Measurements from ENCODE around the gene F8. TPM values are rescaled to one million over a fixed set of nuclear protein-coding genes. Genes with fewer than 3 reads are reported as not detected.

F8 gene
- total and polyA plus RNA-seq, 2 donors (not counting 1 experiment from before 2014, with no cell fraction given) = 4.5 to 7.9 TPM

DNA sequence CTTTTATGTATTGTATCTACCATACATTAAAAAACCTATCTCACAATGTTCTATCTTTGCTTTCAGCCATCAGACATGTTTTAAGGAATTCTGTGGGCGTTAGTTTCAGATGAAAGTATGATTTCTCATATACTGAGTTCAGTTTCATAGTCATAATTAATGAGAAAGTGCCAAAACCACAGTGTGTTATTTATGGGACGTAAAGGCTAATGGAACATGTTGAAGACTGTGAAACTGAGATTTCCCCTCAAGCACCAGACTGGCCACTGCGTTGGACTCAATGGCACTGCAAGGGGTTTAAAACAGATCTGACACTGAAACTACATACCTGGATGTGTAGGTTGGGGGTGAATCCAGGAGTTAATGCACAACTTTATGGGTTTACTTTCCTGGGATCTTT is 32.0 kb downstream of the F8 start:
- Histone ChIP-seq H3K79me2 (ENCODE audit: control insufficient read depth, insufficient read depth, low read length) (no peaks in the 10 kb centered on the region), H3K4me2 (ENCODE audit: extremely low read depth, insufficient read depth, low read length) (no peak overlapping the region), H3K4me3 (replicated peaks in 1 of 4; ENCODE audit: control extremely low read depth in 1 of 4, insufficient read depth in 1 of 4, low read depth in 3 of 4, low read length in 4 of 4) (no peak overlapping the region), H2AFZ (ENCODE audit: low read length) (no peak overlapping the region), H3K9ac (ENCODE audit: insufficient read depth, low read length) (no peak overlapping the region), H3K27ac (ENCODE audit: insufficient read depth, low read length) (no peak overlapping the region), H3K36me3 (ENCODE audit: control insufficient read depth, insufficient read depth, low read length) (no peaks in the 10 kb centered on the region), H3K9me3 (ENCODE audit: control insufficient read depth, insufficient read depth, low read depth, low read length) (no peaks in the 10 kb centered on the region), H3K27me3 (ENCODE audit: control insufficient read depth, insufficient read depth, low read length) (no peaks in the 10 kb centered on the region), H4K20me1 (ENCODE audit: control insufficient read depth, extremely low read depth, insufficient read depth, low read length) (no peaks in the 10 kb centered on the region), H3K4me1 (ENCODE audit: control insufficient read depth, extremely low read depth, insufficient read depth, low read length) (no peaks in the 10 kb centered on the region)
- DNase-seq (ENCODE audit: low read depth in 2 of 2) = no peak
- TF ChIP-seq, protein P1, sequence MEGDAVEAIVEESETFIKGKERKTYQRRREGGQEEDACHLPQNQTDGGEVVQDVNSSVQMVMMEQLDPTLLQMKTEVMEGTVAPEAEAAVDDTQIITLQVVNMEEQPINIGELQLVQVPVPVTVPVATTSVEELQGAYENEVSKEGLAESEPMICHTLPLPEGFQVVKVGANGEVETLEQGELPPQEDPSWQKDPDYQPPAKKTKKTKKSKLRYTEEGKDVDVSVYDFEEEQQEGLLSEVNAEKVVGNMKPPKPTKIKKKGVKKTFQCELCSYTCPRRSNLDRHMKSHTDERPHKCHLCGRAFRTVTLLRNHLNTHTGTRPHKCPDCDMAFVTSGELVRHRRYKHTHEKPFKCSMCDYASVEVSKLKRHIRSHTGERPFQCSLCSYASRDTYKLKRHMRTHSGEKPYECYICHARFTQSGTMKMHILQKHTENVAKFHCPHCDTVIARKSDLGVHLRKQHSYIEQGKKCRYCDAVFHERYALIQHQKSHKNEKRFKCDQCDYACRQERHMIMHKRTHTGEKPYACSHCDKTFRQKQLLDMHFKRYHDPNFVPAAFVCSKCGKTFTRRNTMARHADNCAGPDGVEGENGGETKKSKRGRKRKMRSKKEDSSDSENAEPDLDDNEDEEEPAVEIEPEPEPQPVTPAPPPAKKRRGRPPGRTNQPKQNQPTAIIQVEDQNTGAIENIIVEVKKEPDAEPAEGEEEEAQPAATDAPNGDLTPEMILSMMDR (conservative IDR thresholded peaks at IDR 0.05 in 1 of 2, IDR thresholded peaks at IDR 0.05 in 1 of 2; ENCODE audit: low read depth in 1 of 2, low read length in 2 of 2) = no peak
- TF ChIP-seq EZH2 (IDR thresholded peaks at IDR 0.05; ENCODE audit: low read length, missing control alignments) = no peak

DNA sequence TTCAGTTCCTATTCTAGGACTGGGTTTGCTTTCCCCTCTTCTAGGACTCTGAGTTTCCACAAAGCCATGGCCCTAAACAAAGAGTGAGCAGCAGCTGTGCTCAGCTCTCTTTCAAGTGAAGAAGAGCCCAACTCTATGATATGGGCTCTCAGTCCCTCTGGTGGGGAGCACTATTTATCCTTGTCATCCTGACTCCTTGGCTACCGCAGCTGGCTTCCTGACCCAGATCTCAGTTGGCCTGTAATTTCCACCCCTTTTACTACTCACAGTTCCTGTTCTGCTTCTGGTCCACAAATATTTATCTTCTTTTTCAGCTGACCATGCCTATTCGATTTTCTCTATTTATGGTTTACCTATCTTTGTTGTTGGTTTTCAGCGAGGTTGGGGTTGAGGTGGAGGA is 33.8 kb downstream of the F8 start:
- no peak overlapping the region for H3K9ac ChIP-seq (ENCODE audit: insufficient read depth, low read length)
- H3K27me3 ChIP-seq (ENCODE audit: control insufficient read depth, insufficient read depth, low read length) = no peaks in the 10 kb centered on the region
- no peak overlapping the region for H3K27ac ChIP-seq (ENCODE audit: insufficient read depth, low read length)
- no peaks in the 10 kb centered on the region for H3K79me2 ChIP-seq (ENCODE audit: control insufficient read depth, insufficient read depth, low read length)
- TF ChIP-seq EZH2 (IDR thresholded peaks at IDR 0.05; ENCODE audit: low read length, missing control alignments) = no peak
- TF ChIP-seq, protein P1 (conservative IDR thresholded peaks at IDR 0.05 in 1 of 2, IDR thresholded peaks at IDR 0.05 in 1 of 2; ENCODE audit: low read depth in 1 of 2, low read length in 2 of 2) = no peak
- H2AFZ ChIP-seq (ENCODE audit: low read length) = no peak overlapping the region
- H3K4me3 ChIP-seq (replicated peaks in 1 of 4; ENCODE audit: control extremely low read depth in 1 of 4, insufficient read depth in 1 of 4, low read depth in 3 of 4, low read length in 4 of 4) = no peak overlapping the region
- H3K4me1 ChIP-seq (ENCODE audit: control insufficient read depth, extremely low read depth, insufficient read depth, low read length) = no peaks in the 10 kb centered on the region
- H4K20me1 ChIP-seq (ENCODE audit: control insufficient read depth, extremely low read depth, insufficient read depth, low read length) = no peaks in the 10 kb centered on the region
- no peaks in the 10 kb centered on the region for H3K9me3 ChIP-seq (ENCODE audit: control insufficient read depth, insufficient read depth, low read depth, low read length)
- DNase-seq (ENCODE audit: low read depth in 2 of 2) = no peak
- H3K4me2 ChIP-seq (ENCODE audit: extremely low read depth, insufficient read depth, low read length) = no peak overlapping the region
- no peaks in the 10 kb centered on the region for H3K36me3 ChIP-seq (ENCODE audit: control insufficient read depth, insufficient read depth, low read length)

DNA sequence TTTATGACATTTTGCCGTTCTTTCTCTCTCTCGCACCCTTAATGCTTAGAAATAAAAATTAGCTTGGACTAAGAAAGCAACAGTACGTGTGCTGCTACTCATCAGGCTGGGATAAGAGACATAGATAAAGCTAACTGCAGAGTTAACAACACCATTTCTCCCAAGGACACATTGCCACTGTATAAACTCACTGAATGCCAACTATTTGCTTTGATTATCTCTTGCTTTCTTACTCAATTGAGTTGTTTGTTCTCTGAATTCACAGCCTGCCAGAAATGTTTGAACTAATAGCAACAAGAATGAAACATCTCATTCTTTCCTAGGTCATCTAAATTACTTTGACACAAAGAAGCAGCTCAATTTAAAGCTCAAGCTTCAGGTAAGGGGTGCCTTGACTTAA is 34.6 kb downstream of the F8 start:
- Histone ChIP-seq H2AFZ (ENCODE audit: low read length) (no peak overlapping the region), H3K36me3 (ENCODE audit: control insufficient read depth, insufficient read depth, low read length) (no peaks in the 10 kb centered on the region), H3K4me1 (ENCODE audit: control insufficient read depth, extremely low read depth, insufficient read depth, low read length) (no peaks in the 10 kb centered on the region), H3K9ac (ENCODE audit: insufficient read depth, low read length) (no peak overlapping the region), H3K79me2 (ENCODE audit: control insufficient read depth, insufficient read depth, low read length) (no peaks in the 10 kb centered on the region), H3K27ac (ENCODE audit: insufficient read depth, low read length) (no peak overlapping the region), H4K20me1 (ENCODE audit: control insufficient read depth, extremely low read depth, insufficient read depth, low read length) (no peaks in the 10 kb centered on the region), H3K4me3 (replicated peaks in 1 of 4; ENCODE audit: control extremely low read depth in 1 of 4, insufficient read depth in 1 of 4, low read depth in 3 of 4, low read length in 4 of 4) (no peak overlapping the region), H3K27me3 (ENCODE audit: control insufficient read depth, insufficient read depth, low read length) (no peaks in the 10 kb centered on the region), H3K4me2 (ENCODE audit: extremely low read depth, insufficient read depth, low read length) (no peak overlapping the region), H3K9me3 (ENCODE audit: control insufficient read depth, insufficient read depth, low read depth, low read length) (no peaks in the 10 kb centered on the region)
- TF ChIP-seq EZH2 (IDR thresholded peaks at IDR 0.05; ENCODE audit: low read length, missing control alignments) = no peak
- TF ChIP-seq, protein P1 (conservative IDR thresholded peaks at IDR 0.05 in 1 of 2, IDR thresholded peaks at IDR 0.05 in 1 of 2; ENCODE audit: low read depth in 1 of 2, low read length in 2 of 2) = no peak
- DNase-seq (ENCODE audit: low read depth in 2 of 2) = no peak
